ENCODE results near the gene NTF4. TPM values are rescaled to one million over a fixed set of nuclear protein-coding genes. Genes with fewer than 3 reads are reported as not detected.

Gene NTF4
- total and polyA plus RNA-seq, 2 of the 8 experiments (the other 6 are each of a cell fraction or from before 2014, with no cell fraction given), result 3.1 to 6.5 TPM

GRCh38 chr19:49067554-49067953 is 2.9 kb upstream of the NTF4 start:
- peaks cover 0 to 5% of the 10 kb centered on the region in 2 experiments; a peak in 1 of 4 replicates for H3K9me3 ChIP-seq (ENCODE audit: insufficient read depth in 2 of 2, low read depth in 1 of 2, low read length in 1 of 2)
- DNase-seq (ENCODE audit: low read depth in 1 of 2, low spot score in 2 of 2) (no peak), FAIRE-seq (no peak)
- H3K4ac ChIP-seq (replicated peaks; ENCODE audit: insufficient read length, low read depth, low read length), result no peak overlapping the region
- H2BK5ac ChIP-seq (ENCODE audit: low read depth, low read length), result no peak overlapping the region
- no peak overlapping the region for H3K18ac ChIP-seq (ENCODE audit: extremely low read depth, low read length)
- H3K23ac ChIP-seq (ENCODE audit: insufficient read length), result no peak overlapping the region
- CTCF ChIA-PET (ENCODE audit: partially characterized antibody), result interaction anchor here (1.3 to 1.5 kb wide), 2 partner anchors 70 to 158 kb away, joined by 3 to 5 read pairs; no protein-coding TSS in a partner anchor
- no peak overlapping the region for H3K14ac ChIP-seq (ENCODE audit: insufficient read length)
- H3K23me2 ChIP-seq (ENCODE audit: low read depth, low read length), result peaks cover 8% of the 10 kb centered on the region
- H2AK5ac ChIP-seq (ENCODE audit: low read depth, low read length), result no peak overlapping the region
- H3K27ac ChIP-seq (ENCODE audit: low read depth, low read length), result no peak overlapping the region
- POLR2A ChIA-PET (ENCODE audit: partially characterized antibody), result interaction anchor here (1.4 kb wide), 1 partner anchor 10 kb away, joined by 4 read pairs; the partner anchor contains the start of gene CGB7
- H4K5ac ChIP-seq (ENCODE audit: insufficient read length, low read depth, low read length), result no peak overlapping the region
- H2BK12ac ChIP-seq (ENCODE audit: low read depth, low read length), result no peak overlapping the region
- no peaks in the 10 kb centered on the region for H4K20me1 ChIP-seq (replicated peaks in 1 of 2; ENCODE audit: control insufficient read depth in 1 of 2, insufficient read depth in 2 of 2, low read length in 2 of 2)
- TF ChIP-seq USF2 (IDR thresholded peaks at IDR 0.05; ENCODE audit: low read length) (no peak), POLR2A (IDR thresholded peaks at IDR 0.05; ENCODE audit: control extremely low read depth in 1 of 2, low read depth in 2 of 2, low read length in 2 of 2) (no peak), SP1 (IDR thresholded peaks at IDR 0.05; ENCODE audit: low read depth, low read length) (no peak)
- 88% methylated on average over 3 of the region's 3 CpGs; no CpG with 5 or more reads in 1 of the 2 experiments for WGBS, 2 experiments (ENCODE audit: extremely low coverage in 1 of 2, insufficient coverage in 1 of 2, insufficient read length in 1 of 2, insufficient replicate concordance in 2 of 2, low coverage in 1 of 2, low lambda C conversion rate in 2 of 2, missing lambda C conversion rate in 1 of 2)
- no peak overlapping the region for H3K4me2 ChIP-seq (ENCODE audit: insufficient read depth in 1 of 2, low read depth in 2 of 2, low read length in 2 of 2)
- H2BK15ac ChIP-seq (ENCODE audit: low read length), result no peak overlapping the region
- H3K56ac ChIP-seq (replicated peaks; ENCODE audit: insufficient read length, low read depth, low read length), result no peak overlapping the region
- H3K79me2 ChIP-seq (ENCODE audit: control insufficient read depth in 1 of 2, insufficient read depth in 2 of 2, low read length in 2 of 2), result no peaks in the 10 kb centered on the region
- no peak overlapping the region for H3K4me3 ChIP-seq (ENCODE audit: extremely low read depth in 1 of 4, insufficient read depth in 2 of 4, low read depth in 3 of 4, low read length in 4 of 4)
- H2AFZ ChIP-seq (ENCODE audit: low read length), result no peak overlapping the region
- H2BK20ac ChIP-seq (ENCODE audit: low read length), result no peak overlapping the region
- peaks cover 0 to 4% (median 0%) of the 10 kb centered on the region in 4 experiments; a peak in 1 of 8 replicates for H3K36me3 ChIP-seq (ENCODE audit: control insufficient read depth in 2 of 4, insufficient read depth in 4 of 4, low read length in 3 of 4)
- no peak overlapping the region for H4K91ac ChIP-seq (replicated peaks; ENCODE audit: insufficient read length, low read length)
- H2BK120ac ChIP-seq (replicated peaks; ENCODE audit: low read depth, low read length), result no peak overlapping the region
- H3K9ac ChIP-seq (replicated peaks in 1 of 4; ENCODE audit: extremely low read depth in 1 of 4, low read depth in 3 of 4, low read length in 3 of 4), result no peak overlapping the region
- H3K27me3 ChIP-seq (replicated peaks in 1 of 4; ENCODE audit: control insufficient read depth in 3 of 4, extremely low read depth in 1 of 4, insufficient read depth in 3 of 4, low read length in 3 of 4), result peaks cover 16 to 66% (median 57%) of the 10 kb centered on the region in 4 experiments
- H4K8ac ChIP-seq (ENCODE audit: extremely low read depth, insufficient read depth, low read length), result no peak overlapping the region
- H3K79me1 ChIP-seq (ENCODE audit: low read depth, low read length), result no peaks in the 10 kb centered on the region
- H3K4me1 ChIP-seq (replicated peaks in 1 of 4; ENCODE audit: control insufficient read depth in 3 of 4, insufficient read depth in 4 of 4, low read length in 3 of 4), result peaks cover 0 to 24% (median 17%) of the 10 kb centered on the region in 4 experiments; a peak in 6 of 7 replicates

Data from H1 (cell line).